DMS 273 (cell line): ENCODE results near the gene GH2.
"Not testable (repeated sequence)": the region's sequence is repeated elsewhere in the genome, so short reads cannot be mapped to it uniquely, and the experiment has no call there.

Experiments
- DNase-seq: peaks from one replicate; lab custom pipeline; 2025; ENCODE audit not compliant: unreplicated experiment; lab: John Stamatoyannopoulos, UW

Gene GH2

GRCh38 chr17:63881935-63882601 lies at the start of gene GH2:
Gene GH2, minus strand, starts transcription at chr17:63881944. Its CDS starts 143 bp downstream, at chr17:63881801.
- peak; percentile 77 for DNase-seq

- DNase-seq, result no peak
Observed at GRCh38 chr17:63930951-63931575, 49.3 kb upstream of the GH2 start.

- no peak for DNase-seq
Observed at GRCh38 chr17:63929860-63930766, 48.4 kb upstream of the GH2 start.

GRCh38 chr17:63928966-63929695 lies 47.4 kb upstream of the GH2 start:
- DNase-seq, result no peak

- DNase-seq, result no peak
Observed at GRCh38 chr17:63928172-63928666, 46.5 kb upstream of the GH2 start.

- peak; percentile 18 for DNase-seq
Observed at GRCh38 chr17:63927464-63928171, 45.9 kb upstream of the GH2 start.

GRCh38 chr17:63926164-63926563 lies 44.4 kb upstream of the GH2 start:
- no peak for DNase-seq

- no peak for DNase-seq
Observed at GRCh38 chr17:63925615-63926014, 43.9 kb upstream of the GH2 start.

GRCh38 chr17:63922402-63922801 lies 40.7 kb upstream of the GH2 start:
- not testable (repeated sequence) for DNase-seq

GRCh38 chr17:63920779-63921178 lies 39.0 kb upstream of the GH2 start:
- not testable (repeated sequence) for DNase-seq

- DNase-seq, result not testable (repeated sequence)
Observed at GRCh38 chr17:63920050-63920449, 38.3 kb upstream of the GH2 start.

- peak; percentile 74 for DNase-seq
Observed at GRCh38 chr17:63919311-63919723, 37.6 kb upstream of the GH2 start.

GRCh38 chr17:63918789-63919305 lies 37.1 kb upstream of the GH2 start, which contains the start of gene GH1:
Gene GH1, minus strand, starts transcription at chr17:63918839. Its CDS starts 63 bp downstream, at chr17:63918776.
- not testable (repeated sequence) for DNase-seq

- DNase-seq, result peak; percentile 17
Observed at GRCh38 chr17:63918305-63918704, 36.6 kb upstream of the GH2 start.

- no peak for DNase-seq
Observed at GRCh38 chr17:63917646-63918045, 35.9 kb upstream of the GH2 start.

GRCh38 chr17:63917206-63917605 lies 35.5 kb upstream of the GH2 start:
- DNase-seq, result not testable (repeated sequence)

- no peak for DNase-seq
Observed at GRCh38 chr17:63916566-63917185, 34.9 kb upstream of the GH2 start.

- DNase-seq, result not testable (repeated sequence)
Observed at GRCh38 chr17:63915753-63916152, 34.0 kb upstream of the GH2 start.

- DNase-seq, result no peak
Observed at GRCh38 chr17:63914471-63914870, 32.7 kb upstream of the GH2 start.
